GM15510 (cell line): ENCODE results near the gene ASPSCR1.
A peak's percentile ranks its signal among the peaks of the same experiment; 100 is the strongest.

Experiments used
- POLR2A ChIP-seq: IDR thresholded peaks from 3 replicates; pipeline ENCODE4 v1.6.1; 2011; ENCODE audit warnings: borderline replicate concordance; ENCODE audit not compliant: insufficient read length; ENCODE audit errors: extremely low read depth

The ASPSCR1 gene

GRCh38 chr17:82050152-82050760 lies 72.8 kb downstream of the ASPSCR1 start:
- no peak for TF ChIP-seq POLR2A

- TF ChIP-seq POLR2A = no peak
These were observed 73.6 kb downstream of the ASPSCR1 start for GRCh38 chr17:82050761-82051641.

DNA sequence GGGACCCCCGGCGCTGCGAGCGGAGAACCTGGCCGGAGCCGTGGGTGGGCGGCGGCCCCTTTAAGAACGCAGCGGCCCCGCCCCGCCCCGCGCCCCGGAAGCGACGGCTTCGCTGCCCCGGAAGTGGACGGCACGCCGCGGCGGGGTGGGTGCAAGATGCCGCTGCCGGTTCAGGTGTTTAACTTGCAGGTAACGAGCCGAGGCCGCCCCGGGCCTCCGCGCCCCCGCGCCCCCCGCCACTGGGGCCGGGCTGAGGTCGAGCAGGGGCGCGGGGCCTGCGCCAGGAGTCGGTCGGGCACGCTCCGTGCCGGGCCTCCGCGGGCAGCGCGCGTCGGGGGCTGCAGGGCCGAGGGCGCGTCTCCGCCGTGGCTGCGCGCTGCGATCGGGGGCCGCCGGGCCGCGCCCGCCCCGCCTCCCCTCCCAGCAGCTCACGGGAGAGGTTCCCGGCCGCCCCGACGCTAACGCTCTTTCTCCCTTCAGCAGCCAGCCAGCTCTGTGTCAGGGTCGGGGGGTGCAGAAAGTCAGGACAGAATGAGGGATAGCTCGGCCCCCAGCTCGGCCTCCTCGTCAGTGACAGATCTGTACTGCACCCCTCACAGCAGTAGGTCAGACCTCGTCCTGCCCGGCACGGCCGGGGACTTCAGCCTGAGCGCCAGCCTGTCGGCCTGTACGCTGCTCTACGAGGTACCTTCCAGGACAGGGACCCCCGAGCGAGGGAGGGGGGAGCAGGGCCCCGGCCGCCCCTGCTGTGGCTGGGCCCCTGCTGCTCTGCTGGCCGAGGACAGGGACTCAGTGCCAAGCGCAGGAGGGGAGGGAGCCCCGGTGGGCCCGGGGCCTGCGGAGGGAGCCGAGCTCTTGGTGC lies 74.6 kb downstream of the ASPSCR1 start, which contains the start of the genes GPS1 and RFNG:
Gene GPS1, plus strand, starts transcription at position 123 of the 862 bp plus-strand sequence. Its CDS starts 34 bp downstream, at position 157.
Gene RFNG, minus strand, starts transcription at position 36 of the 862 bp plus-strand sequence. CDS start 45 bp downstream, outside the sequence.
- TF ChIP-seq POLR2A = peak; percentile 58

- TF ChIP-seq POLR2A = no peak
These were observed 75.2 kb downstream of the ASPSCR1 start for GRCh38 chr17:82052638-82053059.

DNA sequence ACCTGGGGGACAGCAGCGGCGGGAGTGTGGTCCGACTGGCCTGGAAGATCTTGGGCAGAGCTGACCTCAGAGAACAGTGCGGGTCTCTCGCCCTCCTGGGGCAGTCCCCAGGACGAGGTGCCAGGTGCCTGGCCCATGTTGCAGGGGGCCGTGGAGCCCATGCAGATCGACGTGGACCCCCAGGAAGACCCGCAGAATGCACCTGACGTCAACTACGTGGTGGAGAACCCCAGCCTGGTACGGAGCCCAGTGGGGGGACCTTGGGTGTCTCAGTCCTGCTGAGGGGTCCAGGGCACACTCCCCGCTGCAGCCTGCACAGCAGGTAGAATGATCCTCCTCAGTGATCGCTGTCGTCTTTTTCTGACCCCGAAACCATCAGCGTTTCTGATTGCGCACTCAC lies 75.7 kb downstream of the ASPSCR1 start:
- no peak for TF ChIP-seq POLR2A

DNA sequence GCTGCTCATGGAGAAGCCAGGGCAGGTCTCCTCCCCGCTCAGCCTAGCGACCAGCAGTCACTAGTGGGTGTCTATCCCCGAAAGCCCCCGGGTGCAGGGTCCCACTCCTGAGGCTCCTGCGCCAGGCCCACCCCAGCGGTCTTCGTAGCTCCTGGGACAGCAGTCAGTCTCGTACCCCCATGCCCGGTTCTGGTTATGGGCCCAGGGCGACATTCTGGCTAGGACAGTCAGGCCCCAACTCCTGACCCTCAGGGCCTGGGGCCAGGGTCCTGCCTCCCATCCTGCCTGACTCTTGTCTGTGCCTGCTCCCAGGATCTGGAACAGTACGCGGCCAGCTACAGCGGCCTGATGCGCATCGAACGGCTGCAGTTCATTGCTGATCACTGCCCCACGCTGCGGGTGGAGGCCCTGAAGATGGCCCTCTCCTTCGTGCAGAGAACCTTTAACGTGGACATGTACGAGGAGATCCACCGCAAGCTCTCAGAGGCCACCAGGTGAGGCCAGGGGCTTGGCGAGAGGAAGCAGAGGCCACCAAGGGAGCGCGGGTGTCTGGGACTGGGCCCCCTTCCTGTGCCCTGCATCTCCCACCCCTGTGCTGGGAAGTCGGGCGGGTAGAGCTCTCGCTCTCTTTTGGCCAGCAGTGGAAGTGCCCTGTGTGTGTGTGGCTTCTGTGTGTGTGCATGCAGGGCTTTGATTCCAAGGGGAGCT lies 76.3 kb downstream of the ASPSCR1 start:
- no peak for TF ChIP-seq POLR2A

DNA sequence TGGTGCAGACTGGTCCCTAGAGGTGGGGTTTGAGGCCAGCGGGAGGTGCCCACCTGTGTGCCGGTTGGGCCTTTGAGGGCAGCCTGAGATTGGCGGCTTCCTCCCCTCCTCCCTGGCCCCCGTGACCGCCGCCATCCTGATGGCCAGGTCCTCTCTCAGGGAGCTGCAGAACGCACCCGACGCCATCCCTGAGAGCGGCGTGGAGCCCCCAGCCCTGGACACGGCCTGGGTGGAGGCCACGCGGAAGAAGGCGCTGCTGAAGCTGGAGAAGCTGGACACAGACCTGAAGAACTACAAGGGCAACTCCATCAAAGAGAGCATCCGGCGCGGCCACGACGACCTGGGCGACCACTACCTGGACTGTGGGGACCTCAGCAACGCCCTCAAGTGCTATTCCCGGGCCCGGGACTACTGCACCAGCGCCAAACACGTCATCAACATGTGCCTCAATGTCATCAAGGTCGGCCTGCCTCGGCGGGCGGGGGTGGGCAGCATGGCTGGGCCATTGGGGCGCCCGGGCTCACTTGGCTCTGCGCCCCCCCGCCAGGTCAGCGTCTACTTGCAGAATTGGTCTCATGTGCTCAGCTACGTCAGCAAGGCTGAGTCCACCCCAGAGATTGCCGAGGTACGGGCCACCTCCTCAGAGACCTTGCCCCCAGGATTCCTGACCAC lies 77.1 kb downstream of the ASPSCR1 start:
- no peak for TF ChIP-seq POLR2A

DNA sequence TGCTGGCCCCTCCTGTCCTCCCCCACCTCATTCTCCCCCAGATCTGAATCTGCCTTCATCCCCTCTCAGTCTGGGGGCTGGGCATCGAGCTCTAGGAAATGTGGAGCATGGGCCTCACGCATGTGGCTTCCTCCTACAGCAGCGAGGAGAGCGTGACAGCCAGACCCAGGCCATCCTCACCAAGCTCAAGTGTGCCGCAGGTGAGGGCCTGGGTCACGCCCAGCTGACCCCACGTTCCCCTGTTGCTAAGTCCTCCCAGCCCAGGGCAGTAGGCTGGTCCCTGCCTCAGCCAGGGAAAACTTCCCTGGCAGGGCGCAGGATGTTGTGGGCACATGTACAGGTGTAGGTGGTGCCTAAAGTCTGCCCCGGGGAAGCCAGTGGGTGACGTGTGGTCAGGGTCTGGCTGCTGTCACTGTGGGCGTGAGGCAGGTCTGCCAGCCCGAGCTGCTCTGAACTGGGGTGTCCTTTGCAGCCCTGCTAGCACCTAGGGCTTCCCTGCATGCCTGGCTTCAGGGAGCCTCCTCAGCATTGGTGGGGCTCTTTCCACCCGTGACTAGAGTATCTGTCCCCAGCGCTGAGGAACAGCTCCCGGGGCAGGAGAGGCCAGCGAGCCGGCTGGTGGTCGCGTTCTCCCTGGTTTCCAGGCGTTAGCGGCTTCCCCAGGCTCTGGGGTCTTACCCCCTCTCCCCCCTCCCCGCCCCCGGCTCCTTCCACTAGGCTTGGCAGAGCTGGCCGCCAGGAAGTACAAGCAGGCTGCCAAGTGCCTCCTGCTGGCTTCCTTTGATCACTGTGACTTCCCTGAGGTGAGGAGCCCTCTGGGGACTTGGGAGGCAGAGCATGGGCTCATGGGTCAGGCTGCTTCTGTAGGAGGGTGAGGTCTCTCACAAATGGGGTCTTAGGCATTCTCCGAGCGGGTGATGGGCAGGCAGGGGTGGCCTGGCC lies 77.9 kb downstream of the ASPSCR1 start:
- no peak for TF ChIP-seq POLR2A

GRCh38 chr17:82055965-82056728 lies 78.7 kb downstream of the ASPSCR1 start:
- no peak for TF ChIP-seq POLR2A

- no peak for TF ChIP-seq POLR2A
These were observed 79.5 kb downstream of the ASPSCR1 start for GRCh38 chr17:82056729-82057621.

GRCh38 chr17:82058230-82058854 lies 80.9 kb downstream of the ASPSCR1 start:
- TF ChIP-seq POLR2A = peak; percentile 11

DNA sequence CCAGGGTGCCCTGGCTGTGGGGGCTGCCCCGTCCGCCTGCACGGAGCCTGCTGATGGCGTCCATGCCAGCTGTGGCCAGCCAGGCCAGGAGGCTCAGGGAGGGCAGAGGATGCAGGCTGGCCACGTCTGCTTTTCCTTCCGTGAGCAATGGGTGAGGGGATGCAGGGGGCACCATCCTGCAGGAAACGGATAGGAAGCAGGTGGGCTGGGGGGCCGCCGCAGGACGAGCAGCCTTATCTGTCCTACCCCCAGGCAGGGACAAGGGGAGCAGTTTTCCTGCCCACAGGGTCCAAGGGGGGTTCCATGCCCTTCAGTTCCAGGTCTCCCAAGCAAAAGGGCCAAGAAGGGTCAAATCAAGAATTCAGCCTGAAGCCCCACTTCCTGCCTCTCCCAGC lies 81.4 kb downstream of the ASPSCR1 start:
- no peak for TF ChIP-seq POLR2A
